Measurements from ENCODE around the gene ANO7. TPM values are rescaled to one million over a fixed set of nuclear protein-coding genes. Genes with fewer than 3 reads are reported as not detected.

The ANO7 gene
- polyA plus RNA-seq, 1 donor from 2014 or later: not detected

DNA sequence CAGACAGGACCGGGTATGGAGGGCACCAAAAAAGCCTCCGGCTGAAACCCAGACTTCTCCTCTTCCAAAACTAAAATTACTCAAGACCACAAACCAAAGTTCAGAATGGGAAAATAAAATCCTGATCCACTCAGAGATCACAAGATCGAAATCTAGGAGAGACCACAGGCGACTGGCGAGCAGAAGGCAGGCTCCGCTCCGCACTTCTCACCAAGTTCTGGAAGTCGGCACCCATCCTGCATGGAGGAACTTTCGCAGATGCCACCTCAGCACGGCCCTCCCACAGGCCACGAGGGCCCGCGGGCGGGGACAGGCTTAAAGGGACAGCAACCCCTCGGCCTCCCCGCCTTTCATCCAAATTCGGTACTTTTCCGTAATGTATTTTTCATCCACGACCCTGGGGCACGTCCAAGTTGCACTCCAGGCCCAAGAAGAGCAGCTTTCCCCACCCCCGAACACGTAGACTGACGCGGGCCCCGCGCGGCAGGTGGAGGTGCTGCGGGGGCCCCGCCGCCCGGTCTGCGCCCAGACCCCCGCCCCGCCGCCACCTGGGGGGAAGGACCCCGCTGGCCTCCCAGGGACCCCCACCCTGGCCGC is 83.3 kb downstream of the ANO7 start:
- no peak overlapping the region for H3K27ac ChIP-seq (ENCODE audit: low read length)

GRCh38 chr2:241272303-241273209 is 84.1 kb downstream of the ANO7 start:
- Histone ChIP-seq H3F3A (ENCODE audit: insufficient read depth, low read length, poor library complexity, severe bottlenecking) (no peaks in the 10 kb centered on the region), H3K9me2 (ENCODE audit: insufficient read depth, low read length) (no peaks in the 10 kb centered on the region), H3K27ac (ENCODE audit: low read length) (no peak overlapping the region), H3K9ac (ENCODE audit: low read length) (peak overlapping the region; percentile 53), H3K79me2 (replicated peaks; ENCODE audit: insufficient read depth, low read length) (peaks cover 18% of the 10 kb centered on the region), H3K9me3 (ENCODE audit: low read length) (peaks cover 6% of the 10 kb centered on the region), H3K4me2 (ENCODE audit: low read length) (no peak overlapping the region), H3K27me3 (ENCODE audit: insufficient read depth, low read depth, low read length) (no peaks in the 10 kb centered on the region), H3K36me3 (ENCODE audit: insufficient read depth, low read length) (no peaks in the 10 kb centered on the region), H3K4me3 (ENCODE audit: low read length) (peak overlapping the region; percentile 63), H2AFZ (ENCODE audit: low read depth, low read length) (no peak overlapping the region), H4K20me1 (ENCODE audit: insufficient read depth) (no peaks in the 10 kb centered on the region)
- TF ChIP-seq RAD21 (conservative IDR thresholded peaks at IDR 0.05) (no peak), CTCF (IDR thresholded peaks at IDR 0.05; ENCODE audit: poor library complexity, severe bottlenecking) (no peak), MXI1 (conservative IDR thresholded peaks at IDR 0.05; ENCODE audit: poor library complexity, severe bottlenecking) (no peak), EZH2 (IDR thresholded peaks at IDR 0.05; ENCODE audit: borderline replicate concordance, insufficient read depth, low read length, poor library complexity, severe bottlenecking) (no peak), TAF1 (IDR thresholded peaks at IDR 0.05; ENCODE audit: low read depth) (no peak), POLR2AphosphoS5 (IDR thresholded peaks at IDR 0.05) (no peak), SMC3 (conservative IDR thresholded peaks at IDR 0.05; ENCODE audit: poor library complexity) (no peak), EP300 (conservative IDR thresholded peaks at IDR 0.05; ENCODE audit: poor library complexity, severe bottlenecking) (no peak)
- TF ChIP-seq, protein P1, sequence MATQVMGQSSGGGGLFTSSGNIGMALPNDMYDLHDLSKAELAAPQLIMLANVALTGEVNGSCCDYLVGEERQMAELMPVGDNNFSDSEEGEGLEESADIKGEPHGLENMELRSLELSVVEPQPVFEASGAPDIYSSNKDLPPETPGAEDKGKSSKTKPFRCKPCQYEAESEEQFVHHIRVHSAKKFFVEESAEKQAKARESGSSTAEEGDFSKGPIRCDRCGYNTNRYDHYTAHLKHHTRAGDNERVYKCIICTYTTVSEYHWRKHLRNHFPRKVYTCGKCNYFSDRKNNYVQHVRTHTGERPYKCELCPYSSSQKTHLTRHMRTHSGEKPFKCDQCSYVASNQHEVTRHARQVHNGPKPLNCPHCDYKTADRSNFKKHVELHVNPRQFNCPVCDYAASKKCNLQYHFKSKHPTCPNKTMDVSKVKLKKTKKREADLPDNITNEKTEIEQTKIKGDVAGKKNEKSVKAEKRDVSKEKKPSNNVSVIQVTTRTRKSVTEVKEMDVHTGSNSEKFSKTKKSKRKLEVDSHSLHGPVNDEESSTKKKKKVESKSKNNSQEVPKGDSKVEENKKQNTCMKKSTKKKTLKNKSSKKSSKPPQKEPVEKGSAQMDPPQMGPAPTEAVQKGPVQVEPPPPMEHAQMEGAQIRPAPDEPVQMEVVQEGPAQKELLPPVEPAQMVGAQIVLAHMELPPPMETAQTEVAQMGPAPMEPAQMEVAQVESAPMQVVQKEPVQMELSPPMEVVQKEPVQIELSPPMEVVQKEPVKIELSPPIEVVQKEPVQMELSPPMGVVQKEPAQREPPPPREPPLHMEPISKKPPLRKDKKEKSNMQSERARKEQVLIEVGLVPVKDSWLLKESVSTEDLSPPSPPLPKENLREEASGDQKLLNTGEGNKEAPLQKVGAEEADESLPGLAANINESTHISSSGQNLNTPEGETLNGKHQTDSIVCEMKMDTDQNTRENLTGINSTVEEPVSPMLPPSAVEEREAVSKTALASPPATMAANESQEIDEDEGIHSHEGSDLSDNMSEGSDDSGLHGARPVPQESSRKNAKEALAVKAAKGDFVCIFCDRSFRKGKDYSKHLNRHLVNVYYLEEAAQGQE (IDR thresholded peaks at IDR 0.05; ENCODE audit: borderline replicate concordance): no peak

More for the DNA sequence above, 83.3 kb downstream of the ANO7 start:
- no peaks in the 10 kb centered on the region for H3K27me3 ChIP-seq (ENCODE audit: insufficient read depth, low read depth, low read length)
- peak overlapping the region; percentile 63 for H3K4me3 ChIP-seq (ENCODE audit: low read length)
- no peaks in the 10 kb centered on the region for H4K20me1 ChIP-seq (ENCODE audit: insufficient read depth)
- H3K9ac ChIP-seq (ENCODE audit: low read length): peak overlapping the region; percentile 42
- H3K9me2 ChIP-seq (ENCODE audit: insufficient read depth, low read length): no peaks in the 10 kb centered on the region
- peaks cover 6% of the 10 kb centered on the region for H3K9me3 ChIP-seq (ENCODE audit: low read length)
- H3K79me2 ChIP-seq (replicated peaks; ENCODE audit: insufficient read depth, low read length): peaks cover 18% of the 10 kb centered on the region
- H2AFZ ChIP-seq (ENCODE audit: low read depth, low read length): no peak overlapping the region
- no peak overlapping the region for H3K4me2 ChIP-seq (ENCODE audit: low read length)
- no peaks in the 10 kb centered on the region for H3K36me3 ChIP-seq (ENCODE audit: insufficient read depth, low read length)
- no peaks in the 10 kb centered on the region for H3F3A ChIP-seq (ENCODE audit: insufficient read depth, low read length, poor library complexity, severe bottlenecking)
- TF ChIP-seq MXI1 (conservative IDR thresholded peaks at IDR 0.05; ENCODE audit: poor library complexity, severe bottlenecking) (no peak), EZH2 (IDR thresholded peaks at IDR 0.05; ENCODE audit: borderline replicate concordance, insufficient read depth, low read length, poor library complexity, severe bottlenecking) (no peak), POLR2AphosphoS5 (IDR thresholded peaks at IDR 0.05) (no peak)

All from neural cell (in vitro differentiated cells).